ENCODE results near the gene LDLRAD4.

LDLRAD4 gene

DNA sequence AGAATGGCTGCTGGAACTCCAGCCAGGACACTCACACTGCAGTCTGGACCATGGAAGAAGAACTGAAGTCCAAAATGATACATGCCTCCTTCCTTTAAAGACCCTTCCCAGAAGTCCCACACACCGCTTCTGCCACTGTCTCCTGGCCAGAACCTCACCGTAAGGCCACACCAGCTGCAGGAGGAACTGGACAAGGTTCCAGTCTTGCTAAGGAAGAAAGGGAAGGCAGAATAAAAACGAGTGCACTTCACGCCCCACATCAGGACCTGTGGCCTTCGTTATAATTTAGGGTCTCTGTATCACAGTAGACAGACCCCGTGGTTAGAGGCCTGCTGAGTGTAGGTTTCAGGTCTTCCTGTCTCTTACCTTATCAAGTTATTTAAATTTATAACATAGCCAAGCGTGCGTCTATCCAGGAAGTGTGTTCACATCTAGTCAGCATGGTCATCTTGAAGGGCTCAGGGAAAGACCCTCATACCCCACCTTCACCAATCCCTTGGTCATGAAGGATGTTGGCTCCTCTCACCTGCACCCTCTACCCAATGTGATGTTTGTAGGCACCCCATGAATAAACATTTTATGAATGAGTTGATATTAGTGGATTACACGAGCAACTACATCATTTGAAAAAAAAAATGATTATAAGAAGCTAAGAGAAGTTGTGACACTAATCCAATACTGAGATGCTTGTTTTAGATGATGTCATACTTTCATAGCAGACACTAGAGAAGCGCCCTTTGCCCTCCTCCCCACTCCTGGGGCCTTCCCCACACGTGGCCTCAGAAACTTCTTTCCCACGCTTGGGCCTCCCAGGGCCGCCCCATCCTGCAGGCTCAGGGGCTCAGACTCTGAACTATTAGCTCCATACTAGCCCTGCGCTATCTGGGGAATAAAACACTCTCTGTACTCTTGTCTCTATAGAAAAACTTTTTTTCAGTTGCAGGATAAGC, 350.2 kb downstream of the LDLRAD4 start:
- DNase-seq: no peak

- DNase-seq: no peak
These were observed 351.7 kb downstream of the LDLRAD4 start for GRCh38 chr18:13570216-13570615.

DNA sequence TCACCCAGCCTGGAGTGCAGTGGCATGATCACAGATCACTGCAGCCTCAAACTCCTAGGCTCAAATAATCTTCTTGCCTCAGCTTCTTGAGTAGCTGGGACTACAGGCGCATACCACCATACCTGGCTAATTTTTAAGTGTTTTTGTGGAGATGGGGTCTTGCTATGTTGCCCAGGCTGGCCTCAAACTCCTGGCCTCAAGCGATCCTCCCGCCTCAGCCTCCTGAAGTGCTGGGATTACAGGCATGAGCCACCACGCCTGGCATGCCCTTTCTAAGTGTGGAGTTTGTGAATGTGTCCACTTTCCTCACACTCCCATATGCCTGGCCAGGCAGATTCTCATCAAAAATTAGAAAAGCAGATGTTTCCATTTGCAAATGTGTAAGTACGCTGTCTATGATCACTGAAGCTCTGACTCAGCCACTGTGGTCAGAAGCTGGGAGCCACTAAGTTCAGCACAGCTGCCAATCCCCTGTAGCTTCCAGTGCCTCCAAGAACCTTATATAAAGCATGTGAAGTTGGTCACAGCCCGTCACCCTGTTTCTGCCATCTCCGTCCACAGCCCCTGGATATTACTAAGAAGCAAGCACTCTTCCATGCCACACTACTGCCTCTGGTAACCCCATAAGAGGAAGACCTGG, 352.4 kb downstream of the LDLRAD4 start:
- no peak for DNase-seq

- no peak for DNase-seq
These were observed 353.6 kb downstream of the LDLRAD4 start for GRCh38 chr18:13572148-13572547.

GRCh38 chr18:13572721-13573120, 354.2 kb downstream of the LDLRAD4 start:
- DNase-seq: no peak

DNA sequence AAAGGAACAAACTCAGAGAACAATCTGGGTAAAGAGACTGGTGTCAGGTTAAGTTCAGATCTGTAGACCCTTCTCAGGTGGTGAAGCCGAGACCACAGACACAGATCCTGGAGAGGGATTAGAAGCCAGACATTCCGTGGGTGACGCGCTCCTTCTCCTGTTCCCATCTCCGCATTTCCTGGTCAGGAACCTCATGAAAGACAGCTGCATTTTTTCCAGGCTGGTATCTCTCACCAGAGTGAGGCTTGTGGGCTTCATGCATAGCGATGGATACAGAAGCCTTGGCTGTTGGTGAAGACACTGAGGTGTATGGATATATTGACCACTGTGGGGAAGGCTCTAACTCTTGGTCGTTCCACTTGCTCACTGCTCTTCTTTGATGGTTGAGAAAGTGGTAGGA, 355.2 kb downstream of the LDLRAD4 start:
- DNase-seq: no peak

DNA sequence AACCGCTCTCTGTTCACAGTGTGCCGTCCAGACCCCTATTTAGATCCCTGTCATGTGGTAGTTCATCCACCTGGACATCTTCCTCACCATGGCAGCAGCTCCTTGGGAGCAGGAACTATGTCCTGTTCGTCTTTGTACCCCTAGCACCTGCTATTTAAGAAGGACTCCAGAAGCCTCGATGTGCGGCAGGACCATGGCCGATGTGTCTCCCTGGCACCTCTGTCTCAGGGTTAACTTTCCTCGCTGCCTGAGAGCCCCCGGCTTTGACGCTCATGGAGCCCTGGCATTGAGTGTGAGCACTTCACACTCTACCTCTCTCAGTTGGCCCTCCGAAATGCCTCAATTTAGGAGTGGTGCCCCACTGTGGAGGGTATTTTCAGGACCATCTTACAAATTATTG, 355.8 kb downstream of the LDLRAD4 start:
- no peak for DNase-seq

- DNase-seq: no peak
These were observed 356.2 kb downstream of the LDLRAD4 start for GRCh38 chr18:13574761-13575160.

DNA sequence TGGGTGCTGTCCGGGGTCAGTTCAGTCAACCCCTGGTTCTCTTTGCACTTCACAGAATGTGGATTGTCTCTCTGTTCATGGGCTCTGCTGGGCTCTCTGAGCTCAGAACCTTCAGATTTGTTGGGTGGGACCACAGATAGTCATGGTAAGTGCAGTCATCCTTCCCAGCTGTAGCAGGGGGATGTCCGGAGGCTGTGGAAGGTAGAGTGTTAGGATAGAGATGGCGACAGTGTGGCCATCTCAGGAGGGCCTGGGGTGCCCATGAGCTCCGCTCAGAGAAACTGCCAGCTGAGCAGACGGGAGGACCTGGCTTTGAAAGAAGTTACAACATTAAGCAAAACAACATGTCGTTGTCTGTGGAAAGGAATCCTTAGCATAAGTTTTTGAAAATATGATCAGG, 358.0 kb downstream of the LDLRAD4 start:
- no peak for DNase-seq

DNA sequence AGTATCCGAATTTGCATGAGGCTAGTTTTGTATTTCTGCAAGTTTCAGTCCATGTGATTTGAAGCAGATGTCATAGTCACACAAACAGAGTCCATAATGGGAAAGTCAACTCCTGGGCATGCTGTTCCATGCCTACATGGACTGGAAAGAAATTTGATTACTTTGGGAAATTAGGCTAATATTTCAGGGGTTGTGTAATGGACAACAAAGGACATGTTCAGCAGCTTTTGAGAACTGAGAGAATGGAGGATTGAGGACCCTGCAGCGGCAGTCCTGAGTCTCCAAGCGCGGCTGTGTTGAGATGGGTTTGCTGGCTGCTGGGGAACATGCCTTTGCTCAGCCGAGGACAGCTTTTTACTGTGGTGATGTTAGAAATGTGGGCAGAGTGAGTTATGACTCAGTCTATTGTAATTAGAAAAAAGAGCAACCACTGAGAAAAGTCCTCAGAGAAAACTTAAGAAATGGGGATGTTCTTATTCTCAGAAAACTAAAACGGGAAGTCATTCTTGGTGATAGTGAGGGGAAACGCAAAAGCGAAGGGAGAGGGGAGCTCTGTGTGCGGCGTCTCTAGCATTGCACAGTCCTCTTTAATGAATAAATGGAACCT, 358.6 kb downstream of the LDLRAD4 start:
- DNase-seq: no peak

- DNase-seq: no peak
These were observed 359.2 kb downstream of the LDLRAD4 start for GRCh38 chr18:13577781-13578180.

GRCh38 chr18:13578400-13578799, 359.8 kb downstream of the LDLRAD4 start:
- no peak for DNase-seq

DNA sequence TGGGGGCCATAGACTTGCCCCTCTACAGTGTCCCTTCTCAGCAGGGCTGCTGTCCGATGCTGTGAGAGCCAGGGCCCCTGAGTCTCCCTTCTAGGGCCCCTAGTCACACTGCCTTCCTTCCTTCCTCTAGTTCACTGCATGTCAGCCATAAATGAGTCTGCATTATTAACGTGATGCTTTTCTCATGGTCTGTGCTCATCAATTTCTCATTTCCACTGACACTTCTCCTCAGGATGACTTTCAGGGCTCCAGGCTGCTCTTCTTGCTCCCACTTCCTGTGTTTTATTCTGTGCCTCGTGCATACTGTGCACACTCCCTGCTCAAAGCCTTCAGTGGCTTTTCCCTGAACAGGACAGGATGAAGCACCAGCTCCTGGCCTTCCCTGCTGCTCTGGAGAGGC, 361.3 kb downstream of the LDLRAD4 start:
- DNase-seq: no peak

GRCh38 chr18:13580351-13580750, 361.8 kb downstream of the LDLRAD4 start:
- no peak for DNase-seq

DNA sequence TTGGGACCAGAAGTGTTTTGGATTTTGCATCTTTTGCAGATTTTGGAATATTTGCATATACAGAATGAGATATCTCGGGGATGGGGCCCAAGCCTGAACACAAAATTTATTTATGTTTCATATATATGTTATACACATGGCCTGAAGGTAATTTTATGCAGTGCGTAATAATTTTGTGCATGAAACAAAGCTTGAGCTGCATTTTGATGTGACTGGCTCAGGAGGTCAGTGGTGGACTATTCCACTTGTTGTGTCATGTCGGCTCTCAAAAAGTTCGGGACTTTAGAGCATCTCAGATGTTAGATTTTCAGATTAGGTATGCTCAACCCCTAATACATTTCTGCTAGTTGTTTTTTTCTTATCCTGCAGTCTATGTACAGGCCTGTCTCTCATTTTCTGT, 362.4 kb downstream of the LDLRAD4 start:
- DNase-seq: no peak

- DNase-seq: no peak
These were observed 363.1 kb downstream of the LDLRAD4 start for GRCh38 chr18:13581496-13582177.

- no peak for DNase-seq
These were observed 363.7 kb downstream of the LDLRAD4 start for GRCh38 chr18:13582178-13582670.

DNA sequence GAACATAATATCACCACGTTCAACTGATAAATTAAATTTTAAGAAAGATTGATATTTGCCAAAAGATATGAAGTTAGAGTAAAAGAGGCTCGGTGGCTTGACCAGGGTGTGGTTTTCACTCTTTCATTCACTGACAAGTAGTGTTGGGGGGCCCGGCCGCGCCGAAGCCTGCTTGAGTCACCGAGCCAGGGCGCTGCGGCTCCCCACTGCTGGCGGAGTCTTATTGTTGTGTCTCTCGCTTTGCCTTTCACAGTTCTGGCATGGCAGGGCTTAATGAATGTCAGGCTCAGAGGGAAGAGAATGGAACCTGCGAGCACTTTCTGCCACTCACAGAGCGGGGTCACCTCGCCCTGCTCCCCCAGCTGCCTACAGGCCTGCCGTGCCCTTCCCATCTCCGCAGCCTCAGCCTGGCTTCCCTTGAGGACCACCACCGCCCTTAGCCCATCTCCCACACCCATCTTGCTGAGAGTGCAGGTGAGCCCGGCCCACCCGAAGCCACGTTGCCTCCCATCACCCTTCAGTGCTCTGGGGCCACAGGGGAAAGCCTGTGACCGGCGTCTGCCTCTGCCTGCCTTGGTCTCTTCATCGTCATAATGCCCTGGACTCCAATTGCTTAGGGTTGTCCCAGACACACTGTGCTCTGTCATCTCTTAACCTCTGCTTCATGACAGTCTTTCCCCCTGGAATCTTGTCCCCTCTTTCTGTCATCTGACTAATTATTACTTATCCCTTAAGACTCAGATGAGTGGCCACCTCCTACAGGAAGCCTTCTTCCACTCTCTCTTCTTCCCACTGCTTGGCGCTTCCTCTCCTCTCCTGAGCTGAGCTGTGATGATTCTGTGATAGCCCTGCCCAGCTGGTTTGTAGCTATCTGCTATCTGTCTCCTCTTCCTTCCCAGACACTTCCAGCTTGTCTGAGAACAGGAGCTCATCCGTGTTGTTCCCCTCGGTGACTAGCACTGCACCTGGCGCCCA, 365.3 kb downstream of the LDLRAD4 start:
- no peak for DNase-seq

- DNase-seq: no peak
These were observed 366.3 kb downstream of the LDLRAD4 start for GRCh38 chr18:13584825-13585224.

- no peak for DNase-seq
These were observed 367.0 kb downstream of the LDLRAD4 start for GRCh38 chr18:13585379-13586153.

- no peak for DNase-seq
These were observed 368.4 kb downstream of the LDLRAD4 start for GRCh38 chr18:13587001-13587400.

Data from DMS 273 treated with DMSO at 0.1 percent for 48 hours (cell line).